Spleen (tissue), 7 donors: ENCODE measurements around the gene PCSK9.

Experiments
- POLR2A ChIP-seq, 3 donors: fragments of 450-650 bp; IDR thresholded peaks; one replicate each; pipeline ENCODE4 v1.5.1; 2017; ENCODE audit warnings: antibody characterized with exemption in 3 of 3, mild to moderate bottlenecking in 1 of 3
- TF ChIP-seq, protein P1 (sequence below), 11 experiments: fragments of 200-600 bp in 7 of 11; fragments of 450-650 bp in 4 of 11; sonication (generic) in 4 of 11; IDR thresholded peaks in 8 of 11; conservative IDR thresholded peaks in 3 of 11; 1 replicate in 7 of 11; 2 replicates in 4 of 11; pipeline versions ENCODE4 v1.4.0 to v1.8.0; 2016 to 2021; ENCODE audit warnings: antibody characterized with exemption in 11 of 11, inconsistent platforms in 4 of 11, mild to moderate bottlenecking in 1 of 11
- donor health status: DM: no; HTN: no; CAD: no; lungs with moderate emphysema.
- donor health status: DM: no; HTN: no; CAD: no.
- donor health status: DM: no; HTN: no; CAD: no.

DNA sequence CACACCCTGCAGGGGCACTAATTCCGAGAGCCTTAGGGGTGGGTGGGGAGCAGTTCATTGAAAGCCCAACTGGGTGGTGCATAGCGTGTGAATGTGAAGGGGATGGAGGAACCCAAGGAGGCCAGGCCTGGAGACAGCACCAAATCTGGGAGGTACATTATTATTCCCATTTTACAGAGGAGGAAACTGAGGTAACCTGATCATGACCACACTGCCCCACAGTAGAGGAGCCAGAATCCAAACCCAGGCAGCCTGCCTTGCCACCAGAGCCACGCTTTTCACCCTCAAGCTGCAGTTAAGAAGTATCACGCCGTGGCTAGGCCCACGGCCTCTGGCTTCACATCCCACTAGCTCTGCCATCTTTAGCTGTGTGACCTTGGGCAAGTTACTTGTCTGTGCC lies 41.2 kb upstream of the PCSK9 start:
- TF ChIP-seq POLR2A (IDR thresholded peaks at IDR 0.05) = no peak
- TF ChIP-seq, protein P1, sequence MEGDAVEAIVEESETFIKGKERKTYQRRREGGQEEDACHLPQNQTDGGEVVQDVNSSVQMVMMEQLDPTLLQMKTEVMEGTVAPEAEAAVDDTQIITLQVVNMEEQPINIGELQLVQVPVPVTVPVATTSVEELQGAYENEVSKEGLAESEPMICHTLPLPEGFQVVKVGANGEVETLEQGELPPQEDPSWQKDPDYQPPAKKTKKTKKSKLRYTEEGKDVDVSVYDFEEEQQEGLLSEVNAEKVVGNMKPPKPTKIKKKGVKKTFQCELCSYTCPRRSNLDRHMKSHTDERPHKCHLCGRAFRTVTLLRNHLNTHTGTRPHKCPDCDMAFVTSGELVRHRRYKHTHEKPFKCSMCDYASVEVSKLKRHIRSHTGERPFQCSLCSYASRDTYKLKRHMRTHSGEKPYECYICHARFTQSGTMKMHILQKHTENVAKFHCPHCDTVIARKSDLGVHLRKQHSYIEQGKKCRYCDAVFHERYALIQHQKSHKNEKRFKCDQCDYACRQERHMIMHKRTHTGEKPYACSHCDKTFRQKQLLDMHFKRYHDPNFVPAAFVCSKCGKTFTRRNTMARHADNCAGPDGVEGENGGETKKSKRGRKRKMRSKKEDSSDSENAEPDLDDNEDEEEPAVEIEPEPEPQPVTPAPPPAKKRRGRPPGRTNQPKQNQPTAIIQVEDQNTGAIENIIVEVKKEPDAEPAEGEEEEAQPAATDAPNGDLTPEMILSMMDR (IDR thresholded peaks at IDR 0.05 in 8 of 11, conservative IDR thresholded peaks at IDR 0.05 in 3 of 11) = no peak
